ENCODE measurements around the gene IMMT.
A peak's percentile ranks its signal among the peaks of the same experiment; 100 is the strongest.
"Not testable (repeated sequence)": the region's sequence is repeated elsewhere in the genome, so short reads cannot be mapped to it uniquely, and the experiment has no call there.

IMMT gene
- total RNA-seq, result 41.3 to 73.2 (median 66.1) reads per million in 4 donors

DNA sequence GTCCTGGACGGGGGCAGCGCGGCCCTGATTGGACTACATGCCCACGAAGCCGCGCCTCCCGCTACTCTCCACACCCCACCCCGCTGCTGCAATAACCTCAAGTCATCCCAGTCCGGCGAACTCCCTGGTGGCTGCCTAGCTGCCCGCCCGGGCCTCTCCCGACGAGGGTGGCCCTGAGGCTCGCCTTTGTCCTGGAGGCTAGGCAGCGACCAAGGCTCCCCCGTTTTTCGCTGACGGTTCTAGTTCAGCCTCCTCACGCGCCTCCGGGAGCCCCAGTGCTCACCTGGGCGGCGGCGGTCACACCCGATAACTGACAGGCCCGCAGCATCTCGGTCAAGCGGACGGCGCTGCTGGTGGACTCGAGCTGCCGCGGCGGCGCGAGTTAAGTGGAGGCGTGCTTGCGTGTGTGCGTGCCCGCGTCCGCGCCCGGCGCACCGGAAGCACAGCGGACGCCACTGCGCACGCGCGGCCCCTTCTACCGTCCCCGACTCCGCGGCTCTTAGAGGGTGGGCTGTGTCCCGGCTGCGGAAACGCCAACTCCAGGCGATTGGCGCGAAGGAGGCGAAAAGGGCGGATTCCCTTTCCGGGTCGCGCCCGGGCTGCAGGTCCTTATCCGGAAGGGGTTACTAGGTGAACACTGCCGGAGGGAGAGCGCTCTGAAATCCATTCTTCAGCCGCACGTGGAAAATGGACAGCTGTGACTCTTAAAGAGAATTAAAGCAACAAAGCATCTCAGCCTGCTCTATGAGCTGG lies at the start of gene IMMT:
TSS of gene IMMT (minus strand) at position 408 of the 753 bp plus-strand sequence. CDS start at position 328, 80 bp downstream.
- DNase-seq, result peak; percentile 85 to 99 (median 90)

DNA sequence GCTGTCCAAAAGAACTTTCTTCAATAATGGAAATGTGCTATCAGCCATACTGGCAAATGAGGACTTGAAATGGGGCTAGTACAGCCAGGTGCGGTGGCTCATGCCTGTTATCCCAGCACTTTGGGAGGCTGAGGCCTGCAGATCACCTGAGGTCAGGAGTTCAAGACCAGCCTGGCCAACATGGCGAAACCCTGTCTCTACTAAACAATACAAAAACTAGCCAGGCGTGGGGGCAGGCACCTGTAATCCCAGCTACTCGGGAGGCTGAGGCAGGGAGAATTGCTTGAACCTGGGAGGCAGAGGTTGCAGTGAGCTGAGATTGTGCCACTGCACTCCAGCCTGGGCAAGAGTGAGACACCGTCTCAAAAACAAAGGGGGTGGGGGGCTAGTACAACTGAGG lies 49.5 kb upstream of the IMMT start:
- DNase-seq, result not testable (repeated sequence)

DNA sequence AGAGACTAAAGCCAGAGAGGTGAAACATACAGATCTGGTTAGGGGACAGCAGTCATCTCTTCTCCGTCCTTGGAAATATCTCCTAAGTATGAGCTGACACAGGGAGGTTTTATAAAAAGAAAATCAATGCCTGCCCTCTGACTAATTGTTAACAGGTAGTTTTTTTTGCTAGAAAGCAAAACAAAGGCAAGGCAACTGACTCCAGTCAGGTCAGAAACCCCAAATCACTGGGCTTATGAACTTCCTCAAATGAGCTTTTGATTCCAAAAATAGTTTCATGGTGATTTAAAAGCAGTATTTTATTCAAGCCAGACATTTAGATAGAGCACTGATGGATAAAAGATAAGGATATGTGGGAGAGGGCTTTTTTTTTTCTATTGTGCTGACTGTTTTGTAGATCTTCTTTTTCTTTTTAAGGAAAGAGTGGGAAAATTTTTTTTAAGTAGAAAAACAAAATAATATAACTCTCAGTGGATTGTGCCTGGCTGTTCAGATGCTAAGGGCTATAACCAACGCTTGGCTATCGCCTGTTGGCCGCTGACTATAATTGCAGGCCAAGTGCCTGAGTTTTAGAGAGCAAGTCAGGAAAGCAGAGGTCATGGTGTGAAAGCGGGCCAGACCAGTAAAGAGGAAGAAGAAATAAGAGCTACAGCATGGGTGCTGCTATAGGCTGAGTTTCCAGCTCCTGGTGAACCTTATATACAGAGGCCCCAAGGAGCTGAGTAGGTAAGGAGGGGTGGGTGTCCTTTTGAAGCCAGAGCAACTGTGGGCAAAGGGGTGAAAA lies 48.9 kb upstream of the IMMT start:
- no peak for DNase-seq

DNA sequence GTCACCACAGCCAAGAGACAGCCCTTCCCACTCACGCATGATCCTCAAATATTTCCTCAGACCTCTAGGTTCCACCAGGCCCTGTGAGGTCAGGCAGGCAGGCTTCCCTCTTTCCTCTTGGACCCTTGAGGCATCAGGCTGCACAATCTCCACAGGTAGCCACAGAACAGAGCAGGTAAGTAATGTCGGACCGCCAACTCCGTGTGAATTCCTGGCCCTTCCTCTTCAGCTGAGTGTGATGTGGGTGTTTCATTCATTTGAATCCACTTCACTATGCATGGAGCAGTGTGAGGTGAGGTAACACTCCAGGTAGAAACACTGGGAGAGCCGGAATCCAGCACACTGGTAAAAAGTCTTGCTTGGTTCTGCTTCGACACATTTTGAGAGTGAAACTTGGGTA lies 48.0 kb upstream of the IMMT start:
- no peak for DNase-seq

DNA sequence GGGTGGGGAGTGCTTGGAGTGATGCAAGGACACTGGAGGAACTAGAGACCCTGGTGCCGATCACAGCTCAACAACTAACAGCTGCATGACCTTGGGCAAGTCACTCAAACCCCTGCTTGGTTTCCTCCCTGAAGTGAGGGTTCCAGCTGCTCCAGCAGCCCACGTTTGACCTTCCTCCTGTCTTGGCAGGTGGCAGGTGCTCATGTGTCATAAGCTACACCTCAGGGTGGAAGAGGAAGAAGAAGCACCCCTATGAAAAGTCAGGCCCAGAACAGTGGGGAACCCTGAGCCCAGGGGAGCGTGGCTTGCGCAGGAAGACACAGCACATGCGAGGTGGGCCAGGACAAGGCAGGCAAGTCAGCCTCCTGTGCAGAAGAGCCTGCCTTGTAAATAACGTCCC lies 46.3 kb upstream of the IMMT start:
- DNase-seq, result no peak

DNA sequence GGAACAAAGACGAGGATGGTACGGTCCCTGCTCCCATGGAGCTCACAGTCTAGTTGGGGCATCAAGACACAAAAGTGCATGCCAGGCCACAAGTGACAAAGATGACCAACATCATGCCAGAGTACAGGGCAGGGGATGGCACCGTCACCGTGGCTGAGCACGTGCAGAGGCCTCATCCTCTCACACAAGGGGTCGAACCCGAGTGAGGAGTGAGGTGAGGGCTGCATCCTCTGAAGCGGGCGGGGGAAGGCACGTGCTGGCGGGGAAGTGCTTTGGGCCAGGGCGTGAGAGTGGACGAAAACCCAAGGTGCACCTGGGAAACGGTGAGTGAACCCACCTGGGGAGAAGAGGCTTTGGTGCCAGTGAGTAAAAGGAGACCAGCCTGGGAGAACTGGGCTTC lies 45.0 kb upstream of the IMMT start:
- DNase-seq, result no peak

DNA sequence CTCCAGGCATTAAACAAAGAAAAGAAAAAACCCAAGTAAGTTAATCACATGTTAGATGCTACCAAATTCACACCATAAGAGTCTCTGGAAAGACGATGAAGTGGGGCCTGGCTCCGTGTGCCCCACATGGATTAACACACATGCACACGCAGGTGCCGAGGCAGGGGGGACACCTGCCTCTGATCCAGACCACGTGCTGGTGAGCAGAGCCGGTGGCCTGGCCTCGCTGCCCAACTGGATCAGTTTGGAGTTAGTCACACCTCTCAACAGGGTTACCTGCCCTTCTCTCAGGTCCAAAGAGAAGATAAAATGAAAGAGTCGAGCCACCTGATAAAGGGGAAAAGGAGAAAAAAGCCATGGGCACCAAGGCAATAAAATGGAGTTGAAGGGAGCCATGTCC lies 44.5 kb upstream of the IMMT start:
- DNase-seq, result no peak

DNA sequence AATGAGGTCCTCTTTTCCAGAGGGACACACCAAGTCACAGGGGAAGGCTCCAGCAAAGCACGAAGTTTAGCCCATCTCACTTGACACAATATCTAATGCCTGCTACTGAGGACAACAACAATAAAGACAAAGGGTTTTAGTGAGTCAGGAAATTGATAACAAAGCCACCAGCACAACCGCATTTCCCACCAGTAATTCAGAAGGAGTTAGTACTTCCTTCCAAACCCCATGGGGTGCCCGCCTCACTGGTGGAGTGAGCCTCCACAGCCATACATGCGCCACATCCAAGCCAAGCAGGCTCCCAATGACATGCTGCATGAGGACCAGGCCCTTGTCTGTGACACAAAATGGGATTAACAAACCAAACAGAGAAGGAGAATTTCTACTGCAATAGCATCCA lies 44.1 kb upstream of the IMMT start:
- DNase-seq, result no peak

DNA sequence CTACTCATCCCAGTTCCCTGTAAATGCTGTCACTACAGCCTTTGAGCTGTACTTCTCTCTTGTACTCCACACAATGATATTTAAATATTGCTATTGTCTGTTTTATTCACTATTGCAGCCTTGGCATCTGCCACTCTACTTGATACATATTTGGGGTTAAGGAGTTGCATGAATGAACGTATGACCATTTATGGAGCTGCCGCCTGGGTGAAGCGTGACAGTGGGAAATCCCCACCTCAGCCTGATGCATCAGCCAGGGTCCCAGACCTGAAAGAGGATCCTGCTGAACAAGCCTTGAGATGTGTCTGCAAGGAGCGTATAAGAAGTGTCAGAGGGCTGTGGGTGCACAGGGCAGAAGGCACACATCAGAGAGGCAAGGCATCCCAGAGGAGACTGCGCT lies 43.1 kb upstream of the IMMT start:
- DNase-seq, result peak in 2 of 5 donors; percentile 11 to 53

DNA sequence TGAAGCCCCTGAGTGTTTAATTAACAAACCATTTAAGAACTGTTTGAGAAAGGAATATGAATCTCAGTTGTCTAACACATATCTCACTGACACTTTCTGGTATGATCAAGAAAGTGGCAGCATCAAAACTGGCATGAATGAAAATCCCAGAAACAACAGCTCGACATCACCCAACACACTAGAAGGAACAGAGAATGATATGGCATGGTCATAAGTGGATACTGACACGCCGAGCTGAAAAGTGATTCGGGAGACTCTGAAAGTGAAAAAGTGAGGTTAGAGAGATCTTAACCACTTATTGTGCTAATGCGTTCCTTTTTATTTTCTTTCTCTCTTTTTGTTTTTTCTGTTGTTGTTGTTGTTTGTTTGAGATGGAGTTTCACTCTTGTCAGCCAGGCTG lies 41.9 kb upstream of the IMMT start:
- no peak for DNase-seq

DNA sequence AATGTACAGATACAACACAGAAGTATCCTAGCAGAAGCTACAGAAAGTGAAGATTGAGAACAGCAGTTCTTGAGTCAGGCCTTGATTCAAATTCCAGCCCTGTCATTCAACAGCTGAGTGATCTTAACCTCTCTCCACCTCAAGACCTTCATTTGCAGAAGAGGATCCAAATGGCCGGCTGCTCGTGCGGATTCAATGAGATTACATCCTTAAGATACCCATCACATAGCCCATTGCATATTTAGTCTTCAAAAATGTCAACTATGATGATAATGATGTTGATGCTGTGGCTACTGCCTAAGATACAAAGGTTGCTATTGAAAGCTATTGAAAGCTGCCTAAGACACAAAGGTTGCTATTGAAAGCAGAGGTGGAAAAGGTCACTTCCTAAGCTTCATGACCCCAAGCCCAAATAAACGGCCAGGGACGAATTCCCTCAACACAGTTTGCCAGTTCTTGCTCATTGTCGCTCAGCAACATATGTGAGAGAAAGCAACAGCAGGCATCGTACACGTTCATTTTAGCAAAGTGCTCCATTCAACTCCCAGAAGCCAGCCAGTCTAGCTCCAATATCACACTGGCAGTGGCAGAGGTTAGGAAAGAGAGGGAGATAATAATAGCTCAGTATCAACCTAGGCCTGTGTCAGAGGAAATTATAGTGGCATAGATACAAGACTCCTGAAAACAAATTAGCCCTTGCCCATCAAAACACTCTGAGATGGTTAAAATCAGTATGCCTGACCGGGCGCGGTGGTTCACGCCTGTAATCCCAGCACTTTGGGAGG lies 40.1 kb upstream of the IMMT start:
- DNase-seq, result no peak

DNA sequence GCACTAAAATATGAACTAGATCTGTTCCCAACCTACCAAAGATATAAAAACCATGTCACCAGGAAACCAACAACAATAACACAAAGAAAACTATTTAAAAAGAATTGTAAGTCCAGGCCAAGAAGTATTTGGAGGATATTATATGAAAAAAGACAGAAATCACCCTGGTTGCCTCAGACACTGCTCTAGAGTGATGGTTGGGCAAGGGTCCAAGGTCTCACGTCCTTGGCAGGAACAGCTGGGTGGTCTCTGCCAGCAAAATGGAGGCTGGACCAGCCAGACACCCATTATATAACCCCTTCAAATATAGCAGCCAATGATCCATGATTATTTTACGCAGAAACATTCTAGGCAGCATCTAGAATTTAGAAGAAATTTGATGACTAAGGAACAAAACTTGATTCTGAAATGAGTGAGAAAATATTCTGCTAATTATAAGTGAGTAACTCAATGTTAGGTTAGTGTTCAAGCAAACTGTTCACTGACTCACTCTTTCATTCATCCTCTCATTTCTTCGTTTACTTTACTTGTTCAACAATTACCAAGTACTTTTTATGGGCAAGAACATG lies 39.4 kb upstream of the IMMT start:
- DNase-seq, result no peak

DNA sequence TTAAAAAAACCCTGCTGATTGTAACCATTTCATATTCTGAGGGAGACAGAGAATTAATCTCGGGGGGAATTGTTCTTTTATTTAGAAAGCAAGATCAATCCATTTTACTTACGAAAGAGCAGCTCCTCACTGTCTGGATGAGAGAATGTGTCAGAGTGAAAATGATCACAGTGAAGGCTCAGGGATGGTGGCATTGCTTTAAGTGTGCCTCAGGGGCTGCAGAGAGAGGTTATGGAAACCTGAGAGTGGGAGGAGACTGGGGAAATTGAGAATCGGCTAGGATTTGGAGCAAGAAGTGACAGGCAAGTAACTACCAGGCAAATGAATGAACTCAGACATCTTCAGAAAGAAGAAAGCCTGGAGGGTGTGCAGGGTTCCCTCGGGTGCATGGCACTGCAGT lies 38.2 kb upstream of the IMMT start:
- no peak for DNase-seq

DNA sequence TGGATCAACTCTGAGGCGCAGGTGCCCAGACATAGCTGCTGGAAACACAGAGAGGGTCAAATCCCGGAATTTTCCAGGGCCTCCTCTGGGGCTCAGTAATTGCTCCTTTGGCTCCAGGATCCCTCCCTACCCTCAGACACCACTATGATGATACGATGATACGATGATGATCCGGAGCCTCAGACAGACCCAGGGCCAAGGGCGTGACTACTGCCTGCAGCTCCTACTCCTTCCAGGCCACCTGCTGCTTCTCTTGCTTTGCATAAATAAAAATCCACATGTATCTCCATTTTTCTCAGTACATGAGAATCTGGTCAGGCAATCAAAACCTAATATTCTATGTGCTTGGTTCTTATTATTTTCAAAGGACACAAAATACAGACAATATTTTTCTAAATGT lies 37.6 kb upstream of the IMMT start:
- no peak for DNase-seq

DNA sequence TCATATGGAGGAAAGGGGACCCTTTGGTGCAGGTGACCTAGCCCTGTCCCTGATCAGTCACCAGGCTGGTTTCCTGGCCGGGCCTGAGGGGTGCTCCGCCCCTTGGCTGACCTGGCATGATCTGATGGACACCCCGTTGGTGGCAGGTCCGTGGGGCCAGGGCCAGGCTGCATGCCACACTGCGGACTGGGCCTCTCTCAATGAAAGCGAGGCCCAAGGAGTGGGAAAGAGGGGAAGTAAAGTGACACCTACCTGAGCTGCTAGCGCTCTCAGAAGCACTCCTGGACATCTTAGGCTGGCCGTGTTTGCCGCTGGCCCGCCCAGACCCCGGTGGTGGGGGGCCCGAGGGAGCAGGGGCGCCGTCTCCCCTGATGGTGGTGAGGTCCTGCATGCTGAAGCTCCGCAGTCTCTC lies 37.1 kb upstream of the IMMT start:
- no peak for DNase-seq

DNA sequence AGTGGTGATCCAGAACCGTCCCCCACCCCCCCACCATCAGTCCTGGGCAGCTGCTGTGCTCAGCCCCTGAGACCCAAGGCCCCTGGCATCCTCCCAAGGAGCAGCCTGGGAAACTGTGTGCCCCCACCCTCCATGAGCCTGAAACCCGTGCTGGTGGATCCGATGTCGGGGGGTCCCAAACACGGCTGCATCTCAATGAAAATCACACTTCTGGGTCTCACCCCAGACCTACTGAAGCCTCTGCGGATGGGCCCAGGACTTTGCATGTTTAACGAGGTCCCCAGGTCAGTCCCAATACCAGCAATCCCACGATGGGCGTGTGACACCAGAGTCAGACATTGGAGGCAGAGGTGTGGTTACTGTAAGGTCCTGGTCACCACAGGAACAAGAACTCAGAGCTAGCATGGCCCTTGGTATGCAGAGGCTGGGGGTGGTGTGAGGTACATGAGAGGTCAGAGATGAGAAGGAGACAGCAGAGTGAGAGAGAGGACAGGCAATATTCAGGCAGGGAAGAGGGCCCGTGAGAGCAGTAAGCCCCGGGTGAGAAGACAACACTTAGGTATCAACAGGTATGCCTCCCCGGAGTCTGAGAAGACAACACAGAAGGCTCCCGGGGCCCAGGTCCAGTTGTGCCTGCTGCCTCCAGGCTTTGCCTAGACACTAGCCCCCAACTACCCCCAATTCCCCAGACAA lies 36.6 kb upstream of the IMMT start:
- no peak for DNase-seq

DNA sequence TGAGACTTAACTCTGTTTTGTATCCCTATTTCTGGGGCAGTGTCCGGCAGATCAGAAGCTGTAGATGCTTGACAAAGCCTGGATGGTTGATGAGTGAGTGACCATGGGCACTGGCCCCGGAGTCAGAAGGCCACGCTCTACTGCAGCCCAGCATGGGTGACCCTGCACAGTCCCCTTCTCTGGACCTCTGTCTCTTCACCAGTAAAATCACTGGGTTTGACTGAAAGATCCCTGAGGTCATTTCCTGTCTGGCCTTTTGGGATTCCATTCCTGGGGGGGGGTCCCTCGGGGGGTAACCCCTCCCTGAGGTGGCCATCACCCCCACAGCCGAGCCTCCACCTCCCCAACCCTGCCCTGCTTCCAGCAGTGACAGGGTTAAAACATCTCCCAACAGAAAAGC lies 35.7 kb upstream of the IMMT start:
- DNase-seq, result no peak

DNA sequence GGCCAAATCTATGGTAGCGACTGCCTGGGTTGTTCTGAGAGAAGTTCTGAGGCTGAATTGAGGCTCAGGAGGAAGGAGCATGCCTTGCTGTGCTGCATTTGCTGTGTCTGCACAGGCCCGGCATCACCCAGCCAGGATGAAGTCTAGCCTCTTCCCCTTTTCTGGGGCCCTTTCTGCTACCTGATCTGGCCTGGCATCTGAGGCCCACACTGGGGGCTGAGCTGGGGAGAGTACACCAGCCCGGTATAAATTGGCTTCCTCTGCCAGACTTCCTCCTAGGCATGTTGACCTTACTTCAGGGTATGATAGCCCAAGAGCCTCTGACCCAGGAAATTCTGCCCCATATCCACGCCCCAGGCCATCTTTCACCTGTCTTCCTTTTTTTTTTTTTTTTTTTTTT lies 34.0 kb upstream of the IMMT start:
- no peak for DNase-seq

DNA sequence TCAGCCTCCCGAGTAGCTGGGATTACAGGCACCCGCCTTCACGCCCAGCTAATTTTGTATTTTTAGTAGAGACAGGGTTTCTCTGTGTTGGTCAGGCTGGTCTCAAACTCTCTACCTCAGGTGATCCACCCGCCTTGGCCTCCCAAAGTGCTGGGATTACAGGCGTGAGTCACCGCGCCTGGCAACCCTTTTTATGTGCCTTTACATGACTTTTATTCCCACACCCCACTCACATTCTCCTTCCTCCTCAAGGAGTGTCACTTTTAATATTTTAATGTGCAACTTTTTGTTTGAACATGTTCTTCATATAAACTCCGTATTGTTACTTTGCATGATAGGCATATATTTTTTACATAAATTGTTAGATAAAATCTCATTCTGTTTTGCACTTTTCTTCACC lies 33.3 kb upstream of the IMMT start:
- DNase-seq, result not testable (repeated sequence)

DNA sequence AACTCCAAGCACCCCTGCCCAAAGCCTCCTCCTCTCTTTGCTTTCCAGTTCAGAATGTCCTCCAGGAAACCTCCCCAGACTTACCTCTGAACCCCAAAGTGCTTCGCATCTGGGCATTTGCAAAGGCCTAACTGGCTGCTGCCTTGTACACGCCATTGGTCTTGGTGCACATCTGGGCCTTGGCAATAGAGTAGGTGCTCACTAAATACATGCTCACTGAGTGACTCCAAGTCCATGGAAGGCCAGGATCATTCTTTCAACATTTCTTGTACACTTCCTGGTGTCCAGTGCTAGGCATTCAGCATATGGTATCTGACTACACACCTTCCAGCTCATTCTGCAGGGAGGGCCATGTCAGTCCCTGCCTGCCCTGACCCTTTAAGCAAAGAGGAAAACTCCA lies 32.4 kb upstream of the IMMT start:
- no peak for DNase-seq

DNA sequence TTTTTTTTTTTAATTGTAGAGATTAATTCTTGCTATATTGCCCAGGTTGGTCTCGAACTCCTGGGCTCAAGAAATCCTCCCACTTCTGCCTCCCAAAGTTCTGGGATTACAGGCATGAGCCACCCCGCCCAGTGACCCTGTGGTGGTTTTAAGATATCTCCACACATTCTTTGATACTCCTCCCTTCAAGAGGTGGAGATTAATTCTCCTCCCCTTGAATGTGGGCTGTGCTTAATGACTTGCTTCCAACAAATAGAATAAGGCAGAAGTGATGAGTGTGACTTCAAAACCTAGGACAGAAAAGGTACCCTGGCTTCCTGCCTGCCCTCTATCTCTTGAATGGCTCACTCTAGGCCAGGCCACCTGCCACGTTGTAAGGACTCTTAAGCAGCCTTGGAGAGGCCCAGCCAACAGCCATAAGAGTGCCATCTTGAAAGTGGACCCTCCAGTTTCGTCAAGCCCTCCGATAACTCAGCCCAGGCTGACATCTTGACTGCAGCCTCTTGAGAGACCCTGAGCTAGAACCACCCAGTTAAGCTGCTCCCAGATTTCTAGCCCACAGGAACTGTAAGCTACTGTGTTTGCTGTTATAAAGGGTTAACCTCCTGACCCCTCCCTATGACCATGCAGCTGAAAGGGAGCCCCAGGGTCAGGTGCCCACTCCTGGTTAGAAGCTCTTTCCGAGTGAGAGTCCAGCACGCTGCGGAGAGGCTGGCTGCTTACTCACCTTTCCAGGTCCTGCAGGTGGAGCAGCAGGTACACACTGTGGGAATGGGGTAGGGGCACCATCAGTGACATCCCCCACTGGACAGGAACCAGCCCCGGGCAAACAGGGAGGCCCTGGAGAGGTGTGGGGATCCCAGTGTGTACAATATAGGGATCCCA lies 31.6 kb upstream of the IMMT start:
- DNase-seq, result no peak

Measured in T-helper 1 cell (primary cell).